Dermis microvascular lymphatic vessel endothelial cell (primary cell): ENCODE data around the gene SUV39H2. TPM values are rescaled to one million over a fixed set of nuclear protein-coding genes. Genes with fewer than 3 reads are reported as not detected.
"Not testable (repeated sequence)": the region's sequence is repeated elsewhere in the genome, so short reads cannot be mapped to it uniquely, and the experiment has no call there.

Experiments
- DNase-seq, 2 donors: peaks; one replicate each; pipeline versions ENCODE4 v3.0.0 to v3.0.0-alpha.2; 2010; ENCODE audit warnings: low read depth in 2 of 2
- total RNA-seq: library from RNA; depleted of rRNA; stranded (reverse); fragments of >200 nt; gene quantifications from 2 replicates; pipeline ENCODE4 v1.2.1, GENCODE V29; 2014

Gene SUV39H2
- total RNA-seq, 1 donor from 2014 or later, result 12.2 TPM

- DNase-seq, result no peak
Observed at GRCh38 chr10:14930610-14931009, 51.9 kb downstream of the SUV39H2 start.

- no peak for DNase-seq
Observed at GRCh38 chr10:14936584-14936983, 57.9 kb downstream of the SUV39H2 start.

- DNase-seq, result not testable (repeated sequence)
Observed at GRCh38 chr10:14938971-14939370, 60.3 kb downstream of the SUV39H2 start.

GRCh38 chr10:14942147-14942949 lies 63.7 kb downstream of the SUV39H2 start:
- peak in 1 of 2 donors; percentile 21 for DNase-seq

GRCh38 chr10:14942950-14943338 lies 64.3 kb downstream of the SUV39H2 start:
- not testable (repeated sequence) for DNase-seq

GRCh38 chr10:14945108-14945507 lies 66.4 kb downstream of the SUV39H2 start:
- no peak for DNase-seq

GRCh38 chr10:14947268-14947667 lies 68.6 kb downstream of the SUV39H2 start:
- DNase-seq, result no peak

GRCh38 chr10:14949291-14949690 lies 70.6 kb downstream of the SUV39H2 start:
- DNase-seq, result no peak

- DNase-seq, result peak in 1 of 2 donors; percentile 17
Observed at GRCh38 chr10:14952851-14953423, 74.3 kb downstream of the SUV39H2 start.

GRCh38 chr10:14953424-14954000 lies 74.8 kb downstream of the SUV39H2 start:
- peak in 1 of 2 donors; percentile 70 for DNase-seq

Other genes with a start within 250 kb of the SUV39H2 start
- gene FAM107B, start 104.0 kb upstream of the SUV39H2 start, total RNA-seq, result 64.7 and 66.4 TPM in 2 replicates
- gene CDNF, start 40.8 kb upstream of the SUV39H2 start, total RNA-seq, result 0.26 and 0.38 TPM in 2 replicates
- 8.3 and 11.9 TPM in 2 replicates for gene HSPA14, start 40.6 kb upstream of the SUV39H2 start, total RNA-seq
- 17.1 and 18.1 TPM in 2 replicates for gene MSANTD7, start 40.6 kb upstream of the SUV39H2 start, total RNA-seq
- gene DCLRE1C, start 75.2 kb downstream of the SUV39H2 start, total RNA-seq, result 5.4 and 6.7 TPM in 2 replicates
- not detected in 2 replicates for gene MEIG1, start 80.5 kb downstream of the SUV39H2 start, total RNA-seq
- gene OLAH, start 165.1 kb downstream of the SUV39H2 start, total RNA-seq, result 0.25 and 0.26 TPM in 2 replicates
- 0.89 and 3.1 TPM in 2 replicates for gene ACBD7, start 209.9 kb downstream of the SUV39H2 start, total RNA-seq
- gene RPP38, start 218.5 kb downstream of the SUV39H2 start, total RNA-seq, result 6.5 and 10.2 TPM in 2 replicates